T-helper 17 cell (primary cell): ENCODE measurements around the gene PLIN3. TPM values are rescaled to one million over a fixed set of nuclear protein-coding genes. Genes with fewer than 3 reads are reported as not detected.

ENCODE experiments used
- total RNA-seq, 4 donors: library from RNA in 2 of 4; stranded (reverse) in 2 of 4; gene quantifications; one replicate each; pipeline ENCODE4 v1.2.3 and lab custom pipeline; 2022 to 2026

PLIN3 gene
- total RNA-seq, 2 donors from 2014 or later, result 19.7 to 21.7 TPM

Other genes starting within 250 kb of the PLIN3 start
- 10 to 100 TPM; 14.9 to 18.3 TPM for gene TNFAIP8L1, start 228.2 kb downstream of the PLIN3 start, total RNA-seq
- 10 to 100 TPM; 33.9 to 37.9 TPM for gene MYDGF, start 197.3 kb downstream of the PLIN3 start, total RNA-seq
- gene DPP9, start 143.8 kb downstream of the PLIN3 start, total RNA-seq, result 10 to 100 TPM; 84.1 to 91.8 TPM
- gene FEM1A, start 75.9 kb downstream of the PLIN3 start, total RNA-seq, result 10 to 100 TPM in 1 of 2 donors, 1 to 10 TPM in 1; 9.9 to 13.4 TPM
- gene TICAM1, start 36.0 kb downstream of the PLIN3 start, total RNA-seq, result 10 to 100 TPM; 23.4 to 29.1 TPM
- 1 to 10 TPM; 4.0 to 4.8 TPM for gene ARRDC5, start 35.2 kb upstream of the PLIN3 start, total RNA-seq
- under 1 TPM; 0.12 to 0.34 TPM for gene UHRF1, start 41.8 kb upstream of the PLIN3 start, total RNA-seq
- gene KDM4B, start 101.4 kb upstream of the PLIN3 start, total RNA-seq, result 10 to 100 TPM; 37.6 to 42.2 TPM